Lower lobe of right lung (tissue), 2 donors: Measurements from ENCODE around the gene RABGEF1. TPM values are rescaled to one million over a fixed set of nuclear protein-coding genes. Genes with fewer than 3 reads are reported as not detected.
"Not testable (repeated sequence)": the region's sequence is repeated elsewhere in the genome, so short reads cannot be mapped to it uniquely, and the experiment has no call there.

Experiments
- ATAC-seq, 2 donors: fragments of 200-7000 bp; cut with Tn5 transposase; one replicate each; pipeline ENCODE4 v1.9.1; 2020 to 2022; ENCODE audit warnings: mild to moderate bottlenecking in 2 of 2, moderate library complexity in 2 of 2
- DNase-seq: peaks from one replicate; pipeline ENCODE4 v3.0.0-alpha.2; 2020
- H3K27ac ChIP-seq: fragments of 200-600 bp; one replicate; pipeline ENCODE4 v1.8.0; 2022
- H3K27me3 ChIP-seq: fragments of 200-600 bp; one replicate; pipeline ENCODE4 v1.8.0; 2022; ENCODE audit warnings: low read depth
- H3K36me3 ChIP-seq: fragments of 200-600 bp; one replicate; pipeline ENCODE4 v1.8.0; 2022; ENCODE audit warnings: mild to moderate bottlenecking
- H3K4me1 ChIP-seq: fragments of 200-600 bp; one replicate; pipeline ENCODE4 v1.8.0; 2022
- H3K4me3 ChIP-seq: fragments of 200-600 bp; one replicate; pipeline ENCODE4 v1.8.0; 2022; ENCODE audit warnings: mild to moderate bottlenecking
- H3K9me3 ChIP-seq: fragments of 200-600 bp; one replicate; pipeline ENCODE4 v1.8.0; 2022
- CTCF ChIP-seq: fragments of 200-600 bp; IDR thresholded peaks from one replicate; pipeline ENCODE4 v1.8.0; 2022; ENCODE audit warnings: antibody characterized with exemption, mild to moderate bottlenecking
- intact Hi-C: fragments of 100-400 bp; cut with DNase I; formaldehyde crosslinking; loops from one replicate; pipeline ENCODE4 v1.11.0; 2022
- total RNA-seq: library from RNA; stranded (reverse); fragmentation: NEBNext Ultra II Directional; extraction: Animal tissue kit (Norgen Biotek cat#: 25700); gene quantifications from one replicate; pipeline ENCODE4 v1.2.1, GENCODE V29; 2021
- donor health status: DM: no; HTN: yes; CAD: no; lungs with severe emphysema.

Gene RABGEF1
- total RNA-seq, 1 donor from 2014 or later: 24.1 TPM

- Histone ChIP-seq H3K9me3 (peaks cover 6% of the 10 kb centered on the region), H3K4me1 (no peaks in the 10 kb centered on the region), H3K27me3 (no peaks in the 10 kb centered on the region), H3K27ac (no peak overlapping the region), H3K4me3 (no peak overlapping the region), H3K36me3 (peaks cover 30% of the 10 kb centered on the region)
- intact Hi-C loops: no loop called here
- TF ChIP-seq CTCF: no peak
- ATAC-seq (no peak), DNase-seq (no peak)
Measured at GRCh38 chr7:66713687-66714086, 26.8 kb upstream of the RABGEF1 start.

DNA sequence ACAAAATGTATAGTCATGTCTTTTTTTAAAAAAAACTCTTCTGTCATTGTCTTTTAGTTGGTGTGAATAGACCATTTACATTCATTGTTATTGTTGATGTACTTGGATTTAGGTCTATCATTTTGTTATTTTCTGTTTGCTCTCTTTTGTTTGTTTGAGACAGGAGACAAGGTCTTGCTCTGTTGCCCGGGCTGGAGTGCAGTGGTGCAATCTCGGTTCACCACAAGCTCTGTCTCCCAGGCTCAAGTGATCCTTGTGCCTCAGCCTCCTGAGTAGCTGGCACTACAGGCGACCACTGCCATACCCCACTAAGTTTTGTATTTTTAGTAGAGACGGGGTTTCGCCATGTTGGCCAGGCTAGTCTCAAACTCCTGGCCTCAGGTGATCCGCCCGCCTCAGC lies 23.9 kb upstream of the RABGEF1 start:
- H3K9me3 ChIP-seq, H3K27me3 ChIP-seq, H3K4me1 ChIP-seq, intact Hi-C loops, DNase-seq, H3K27ac ChIP-seq, H3K4me3 ChIP-seq, ATAC-seq: not testable (repeated sequence)
- H3K36me3 ChIP-seq: peaks cover 30% of the 10 kb centered on the region

- no peak for TF ChIP-seq CTCF
- Histone ChIP-seq H3K27me3 (no peaks in the 10 kb centered on the region), H3K4me3 (no peak overlapping the region), H3K36me3 (peaks cover 16% of the 10 kb centered on the region), H3K4me1 (no peaks in the 10 kb centered on the region), H3K9me3 (peaks cover 15% of the 10 kb centered on the region), H3K27ac (no peak overlapping the region)
- DNase-seq (no peak), ATAC-seq (no peak)
- intact Hi-C loops: no loop called here
Measured at GRCh38 chr7:66720561-66720960, 20.0 kb upstream of the RABGEF1 start.

DNA sequence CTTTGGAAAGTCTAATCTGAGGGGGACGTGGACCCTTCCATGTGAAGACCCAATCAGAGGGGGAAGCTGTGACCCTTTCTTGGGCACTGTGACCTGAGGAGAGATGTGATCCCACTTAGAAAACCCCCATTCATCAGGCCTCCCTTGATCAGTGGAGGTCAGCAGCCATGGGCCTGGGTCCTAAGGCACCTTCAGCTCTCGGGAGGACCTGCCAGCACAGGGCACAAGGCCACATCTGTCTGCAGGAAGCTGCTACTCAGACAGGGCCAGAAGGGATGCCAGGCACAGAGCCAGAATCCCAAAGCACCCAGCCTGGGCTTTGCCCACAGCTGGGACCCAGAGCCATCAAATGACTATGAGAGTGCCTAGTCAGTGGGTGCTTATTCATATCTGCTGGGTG lies 14.7 kb upstream of the RABGEF1 start:
- Histone ChIP-seq H3K4me1 (no peaks in the 10 kb centered on the region), H3K36me3 (no peaks in the 10 kb centered on the region), H3K27me3 (no peaks in the 10 kb centered on the region), H3K9me3 (peaks cover 15% of the 10 kb centered on the region), H3K27ac (no peak overlapping the region), H3K4me3 (no peak overlapping the region)
- TF ChIP-seq CTCF: no peak
- ATAC-seq (no peak), DNase-seq (no peak)
- intact Hi-C loops: no loop called here

- Histone ChIP-seq H3K27ac (no peak overlapping the region), H3K4me3 (no peak overlapping the region), H3K4me1 (no peaks in the 10 kb centered on the region), H3K36me3 (no peaks in the 10 kb centered on the region), H3K27me3 (no peaks in the 10 kb centered on the region), H3K9me3 (peaks cover 15% of the 10 kb centered on the region)
- no peak for TF ChIP-seq CTCF
- DNase-seq (no peak), ATAC-seq (no peak)
- intact Hi-C loops: no loop called here
Measured at GRCh38 chr7:66727058-66727457, 13.5 kb upstream of the RABGEF1 start.

DNA sequence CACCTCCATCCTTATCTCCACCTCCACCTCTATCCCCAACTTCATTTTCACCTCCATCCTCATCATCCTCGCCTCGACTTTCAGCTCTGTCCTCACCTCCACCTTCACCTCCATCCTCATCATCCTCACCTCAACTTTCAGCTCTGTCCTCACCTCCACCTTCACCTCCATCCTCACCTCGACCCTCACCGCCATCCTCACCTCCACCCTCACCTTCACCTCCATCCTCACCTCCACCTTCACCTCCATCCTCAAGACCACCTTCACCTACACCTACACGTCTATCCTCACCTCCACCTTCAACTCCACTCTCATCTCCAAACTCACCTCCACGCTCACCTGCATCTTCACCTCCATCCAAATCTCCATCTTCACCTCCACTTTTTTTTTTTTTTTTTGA lies 12.0 kb upstream of the RABGEF1 start:
- Histone ChIP-seq H3K4me1 (no peaks in the 10 kb centered on the region), H3K27me3 (no peaks in the 10 kb centered on the region), H3K36me3 (no peaks in the 10 kb centered on the region), H3K27ac (no peak overlapping the region), H3K9me3 (peaks cover 15% of the 10 kb centered on the region), H3K4me3 (no peak overlapping the region)
- ATAC-seq (peak in 1 of 2 donors; percentile 45), DNase-seq (no peak)
- intact Hi-C loops: no loop called here
- no peak for TF ChIP-seq CTCF
